Pulmonary artery endothelial cell (primary cell): ENCODE data around the gene IL17RA. TPM values are rescaled to one million over a fixed set of nuclear protein-coding genes. Genes with fewer than 3 reads are reported as not detected.

Source experiments
- DNase-seq: peaks from one replicate; pipeline ENCODE4 v3.0.0-alpha.2; 2011; ENCODE audit warnings: low read depth, low spot score
- total RNA-seq: library from RNA; depleted of rRNA; stranded (reverse); fragments of >200 nt; gene quantifications from 2 replicates; pipeline ENCODE4 v1.2.3, GENCODE V29; 2014

IL17RA gene
- total RNA-seq, 1 donor from 2014 or later = 5.5 TPM

DNA sequence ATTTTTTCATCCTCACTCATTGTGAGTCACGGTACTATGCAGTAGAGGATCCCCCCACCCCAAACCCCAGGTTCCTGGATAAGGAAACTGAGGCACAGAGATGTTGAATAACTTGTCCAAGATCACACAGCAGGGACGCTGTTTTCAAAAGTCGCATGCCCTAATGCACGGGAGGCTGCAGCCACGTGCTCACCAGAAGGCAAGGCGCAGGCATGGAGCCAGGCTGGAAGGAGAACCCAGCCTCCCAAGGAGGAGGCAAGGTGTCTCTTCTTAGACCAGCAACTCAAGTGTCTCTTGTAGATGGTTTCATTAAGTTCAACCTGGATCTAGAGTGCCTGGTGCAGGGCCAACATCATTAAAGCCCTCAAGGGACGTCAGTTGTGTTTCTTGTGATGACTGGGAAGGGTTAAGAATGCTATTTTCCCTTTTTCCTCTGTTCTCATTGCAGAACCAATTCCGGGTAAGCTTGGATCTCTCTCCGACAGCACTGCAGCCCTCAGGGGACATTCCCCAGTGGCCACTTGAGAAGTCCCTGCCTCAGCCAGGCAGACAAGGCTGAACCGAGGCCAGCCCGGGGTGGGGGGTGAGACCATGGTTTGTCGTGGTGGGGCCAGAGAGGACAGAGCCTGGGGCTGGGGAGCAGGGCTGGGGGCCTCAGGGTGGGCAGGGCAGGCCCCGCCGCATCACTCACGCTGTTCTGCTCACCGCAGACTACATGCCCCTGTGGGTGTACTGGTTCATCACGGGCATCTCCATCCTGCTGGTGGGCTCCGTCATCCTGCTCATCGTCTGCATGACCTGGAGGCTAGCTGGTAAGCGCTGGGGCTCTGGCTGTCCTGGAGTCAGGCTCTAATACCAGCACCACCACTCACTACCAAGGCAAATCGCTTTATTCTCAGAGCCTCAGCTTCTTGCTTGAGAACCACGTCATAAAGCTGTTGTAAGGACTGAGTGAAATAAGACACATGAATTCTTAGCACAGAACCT is 20.6 kb downstream of the IL17RA start:
- no peak for DNase-seq

DNA sequence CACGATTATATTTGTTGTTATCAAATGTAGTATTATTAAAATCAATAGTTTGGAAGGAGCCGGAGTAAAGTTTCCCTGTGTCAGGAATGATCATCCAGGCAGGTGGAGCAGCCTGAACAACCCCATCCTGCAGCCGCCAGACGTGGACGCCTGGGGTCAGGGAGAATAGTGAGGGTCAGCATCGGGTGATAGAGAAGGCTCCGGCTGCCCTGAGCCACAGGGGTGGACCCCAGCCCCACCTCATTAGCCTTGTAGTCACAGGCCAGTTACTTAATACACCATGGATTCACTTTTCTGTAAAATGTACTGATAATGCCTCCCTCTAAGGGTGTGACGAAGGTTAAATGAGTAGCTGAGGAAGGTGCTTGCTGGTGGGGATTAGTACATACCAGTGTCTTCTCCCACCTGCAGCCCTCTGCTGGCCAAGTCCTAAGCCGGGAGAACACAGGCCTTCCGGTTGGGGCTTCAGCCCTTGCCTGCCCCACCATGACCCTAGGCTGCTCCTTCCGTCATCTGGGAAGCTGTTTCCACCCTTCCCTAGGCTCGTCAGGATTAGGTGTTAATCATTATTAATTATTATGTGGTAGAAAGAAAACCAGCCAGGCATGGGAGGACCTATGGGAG is 21.5 kb downstream of the IL17RA start:
- DNase-seq = no peak

GRCh38 chr22:17106785-17107546 is 22.2 kb downstream of the IL17RA start:
- no peak for DNase-seq

DNA sequence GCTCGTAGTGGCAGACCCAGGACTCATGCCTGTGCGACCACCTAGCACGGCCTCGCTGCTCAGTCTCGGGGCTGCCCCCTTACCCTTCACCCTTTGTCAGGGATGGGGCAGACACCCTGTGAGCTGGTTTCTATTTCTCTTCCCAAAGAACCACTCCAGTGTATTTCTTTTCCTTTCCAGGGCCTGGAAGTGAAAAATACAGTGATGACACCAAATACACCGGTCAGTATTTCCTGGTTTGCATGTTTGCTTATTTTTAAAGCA is 22.7 kb downstream of the IL17RA start:
- DNase-seq = no peak

DNA sequence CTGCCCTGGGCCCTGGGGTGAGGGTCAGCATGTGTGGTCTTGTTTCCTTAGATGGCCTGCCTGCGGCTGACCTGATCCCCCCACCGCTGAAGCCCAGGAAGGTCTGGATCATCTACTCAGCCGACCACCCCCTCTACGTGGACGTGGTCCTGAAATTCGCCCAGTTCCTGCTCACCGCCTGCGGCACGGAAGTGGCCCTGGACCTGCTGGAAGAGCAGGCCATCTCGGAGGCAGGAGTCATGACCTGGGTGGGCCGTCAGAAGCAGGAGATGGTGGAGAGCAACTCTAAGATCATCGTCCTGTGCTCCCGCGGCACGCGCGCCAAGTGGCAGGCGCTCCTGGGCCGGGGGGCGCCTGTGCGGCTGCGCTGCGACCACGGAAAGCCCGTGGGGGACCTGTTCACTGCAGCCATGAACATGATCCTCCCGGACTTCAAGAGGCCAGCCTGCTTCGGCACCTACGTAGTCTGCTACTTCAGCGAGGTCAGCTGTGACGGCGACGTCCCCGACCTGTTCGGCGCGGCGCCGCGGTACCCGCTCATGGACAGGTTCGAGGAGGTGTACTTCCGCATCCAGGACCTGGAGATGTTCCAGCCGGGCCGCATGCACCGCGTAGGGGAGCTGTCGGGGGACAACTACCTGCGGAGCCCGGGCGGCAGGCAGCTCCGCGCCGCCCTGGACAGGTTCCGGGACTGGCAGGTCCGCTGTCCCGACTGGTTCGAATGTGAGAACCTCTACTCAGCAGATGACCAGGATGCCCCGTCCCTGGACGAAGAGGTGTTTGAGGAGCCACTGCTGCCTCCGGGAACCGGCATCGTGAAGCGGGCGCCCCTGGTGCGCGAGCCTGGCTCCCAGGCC is 23.7 kb downstream of the IL17RA start:
- no peak for DNase-seq

DNA sequence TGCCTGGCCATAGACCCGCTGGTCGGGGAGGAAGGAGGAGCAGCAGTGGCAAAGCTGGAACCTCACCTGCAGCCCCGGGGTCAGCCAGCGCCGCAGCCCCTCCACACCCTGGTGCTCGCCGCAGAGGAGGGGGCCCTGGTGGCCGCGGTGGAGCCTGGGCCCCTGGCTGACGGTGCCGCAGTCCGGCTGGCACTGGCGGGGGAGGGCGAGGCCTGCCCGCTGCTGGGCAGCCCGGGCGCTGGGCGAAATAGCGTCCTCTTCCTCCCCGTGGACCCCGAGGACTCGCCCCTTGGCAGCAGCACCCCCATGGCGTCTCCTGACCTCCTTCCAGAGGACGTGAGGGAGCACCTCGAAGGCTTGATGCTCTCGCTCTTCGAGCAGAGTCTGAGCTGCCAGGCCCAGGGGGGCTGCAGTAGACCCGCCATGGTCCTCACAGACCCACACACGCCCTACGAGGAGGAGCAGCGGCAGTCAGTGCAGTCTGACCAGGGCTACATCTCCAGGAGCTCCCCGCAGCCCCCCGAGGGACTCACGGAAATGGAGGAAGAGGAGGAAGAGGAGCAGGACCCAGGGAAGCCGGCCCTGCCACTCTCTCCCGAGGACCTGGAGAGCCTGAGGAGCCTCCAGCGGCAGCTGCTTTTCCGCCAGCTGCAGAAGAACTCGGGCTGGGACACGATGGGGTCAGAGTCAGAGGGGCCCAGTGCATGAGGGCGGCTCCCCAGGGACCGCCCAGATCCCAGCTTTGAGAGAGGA is 24.5 kb downstream of the IL17RA start:
- DNase-seq = no peak

DNA sequence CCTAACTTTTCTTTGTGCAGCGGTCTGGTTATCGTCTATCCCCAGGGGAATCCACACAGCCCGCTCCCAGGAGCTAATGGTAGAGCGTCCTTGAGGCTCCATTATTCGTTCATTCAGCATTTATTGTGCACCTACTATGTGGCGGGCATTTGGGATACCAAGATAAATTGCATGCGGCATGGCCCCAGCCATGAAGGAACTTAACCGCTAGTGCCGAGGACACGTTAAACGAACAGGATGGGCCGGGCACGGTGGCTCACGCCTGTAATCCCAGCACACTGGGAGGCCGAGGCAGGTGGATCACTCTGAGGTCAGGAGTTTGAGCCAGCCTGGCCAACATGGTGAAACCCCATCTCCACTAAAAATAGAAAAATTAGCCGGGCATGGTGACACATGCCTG is 25.2 kb downstream of the IL17RA start:
- no peak for DNase-seq

- no peak for DNase-seq
Observed at GRCh38 chr22:17110791-17111550, 26.2 kb downstream of the IL17RA start.

DNA sequence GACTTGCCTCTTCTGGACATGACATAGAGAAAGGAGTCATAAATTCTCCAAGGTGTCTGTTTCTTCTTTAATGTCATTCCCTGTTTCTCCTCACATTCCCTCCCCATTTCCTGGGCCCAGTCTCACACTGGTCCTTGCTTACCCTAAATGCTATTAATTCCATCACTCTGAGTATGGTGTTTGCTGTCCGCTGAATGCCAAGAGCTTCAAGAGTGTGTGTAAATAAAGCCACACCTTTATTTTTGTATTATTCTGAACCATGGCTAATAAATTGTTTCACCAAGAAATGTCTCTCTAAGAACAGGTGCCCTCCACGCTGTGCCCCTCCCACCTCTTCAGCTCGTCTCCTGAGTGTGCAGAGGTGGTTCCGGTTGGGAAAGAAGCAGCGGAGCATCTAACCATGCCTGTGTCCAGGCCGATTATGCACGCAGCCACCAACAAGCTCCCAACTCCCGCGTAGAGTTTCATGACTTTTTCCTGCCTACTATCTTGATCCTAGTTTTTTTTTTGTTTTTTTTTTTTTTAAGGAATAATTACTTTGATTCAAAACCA is 27.8 kb downstream of the IL17RA start:
- no peak for DNase-seq

- DNase-seq = no peak
Observed at GRCh38 chr22:17113600-17113999, 28.8 kb downstream of the IL17RA start.

- DNase-seq = no peak
Observed at GRCh38 chr22:17114173-17114897, 29.5 kb downstream of the IL17RA start.

- no peak for DNase-seq
Observed at GRCh38 chr22:17114898-17115235, 30.1 kb downstream of the IL17RA start.

GRCh38 chr22:17115236-17115635 is 30.4 kb downstream of the IL17RA start:
- no peak for DNase-seq

- no peak for DNase-seq
Observed at GRCh38 chr22:17115945-17116565, 31.3 kb downstream of the IL17RA start.

- DNase-seq = no peak
Observed at GRCh38 chr22:17116572-17117330, 32.0 kb downstream of the IL17RA start.

DNA sequence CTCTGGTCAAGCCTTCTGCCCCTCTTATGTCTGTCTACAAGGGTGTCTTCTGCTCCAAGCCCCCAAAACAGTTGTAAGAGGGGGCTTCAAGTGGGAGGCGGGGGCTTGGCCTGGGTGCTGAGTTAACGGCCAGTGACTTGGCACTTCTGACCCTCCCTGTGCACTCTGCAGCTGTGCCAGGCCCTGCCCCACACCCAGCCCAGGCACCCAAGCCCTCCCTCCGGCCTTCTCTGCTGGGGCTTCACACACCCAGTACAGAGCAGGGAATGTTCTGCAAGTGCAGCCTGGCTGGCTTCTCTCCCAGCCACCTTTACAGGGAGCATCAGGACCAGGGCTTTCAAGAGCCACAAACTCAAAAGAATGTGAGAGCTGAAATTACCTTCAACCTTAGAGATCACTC is 32.6 kb downstream of the IL17RA start:
- DNase-seq = no peak

DNA sequence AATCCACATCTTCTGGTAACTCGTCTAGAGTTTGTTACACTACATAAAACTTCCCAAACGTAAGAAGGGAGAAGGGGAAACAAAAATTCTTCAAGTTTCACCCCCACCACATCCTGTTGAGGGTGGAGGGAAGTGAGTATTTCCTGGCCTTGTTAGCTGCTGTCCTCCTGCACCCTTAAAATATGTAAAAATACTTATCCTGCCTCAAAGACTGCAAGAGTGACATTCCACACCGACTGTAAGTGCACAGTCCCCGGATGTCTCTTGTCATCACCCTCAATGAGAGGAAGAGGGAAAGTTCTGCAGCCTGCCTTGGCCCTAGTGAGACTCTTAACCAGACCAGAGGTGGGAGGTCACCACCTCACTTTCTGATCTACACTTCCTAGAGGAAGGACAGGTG is 33.1 kb downstream of the IL17RA start:
- no peak for DNase-seq

DNA sequence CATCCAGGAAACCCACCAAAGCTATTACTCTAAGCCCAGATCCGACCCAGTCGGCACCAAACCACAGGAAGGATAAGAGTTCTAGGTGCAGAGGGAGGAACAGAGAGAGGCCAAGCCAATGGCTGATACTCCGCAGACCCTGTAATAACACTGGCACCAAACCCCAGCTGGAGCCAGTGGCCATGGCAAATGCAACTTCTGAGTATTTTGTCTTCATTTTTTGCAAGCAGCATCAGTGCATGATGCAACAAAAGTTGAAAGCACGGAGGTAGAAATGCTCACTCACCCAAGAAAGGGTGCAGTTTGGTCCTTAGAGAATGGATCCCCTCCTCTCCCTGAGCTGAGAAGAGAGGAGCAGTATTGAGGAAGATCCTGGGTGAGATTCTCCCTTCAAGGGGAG is 33.5 kb downstream of the IL17RA start:
- DNase-seq = no peak
